HG02642 (cell line): ENCODE data around the gene CIAO3.

Experiments used
- ATAC-seq: cut with Tn5 transposase; IDR thresholded peaks from one replicate; pipeline ENCODE4 v1.9.1; 2021; ENCODE audit warnings: mild to moderate bottlenecking; ENCODE audit not compliant: unreplicated experiment, poor library complexity

CIAO3 gene

DNA sequence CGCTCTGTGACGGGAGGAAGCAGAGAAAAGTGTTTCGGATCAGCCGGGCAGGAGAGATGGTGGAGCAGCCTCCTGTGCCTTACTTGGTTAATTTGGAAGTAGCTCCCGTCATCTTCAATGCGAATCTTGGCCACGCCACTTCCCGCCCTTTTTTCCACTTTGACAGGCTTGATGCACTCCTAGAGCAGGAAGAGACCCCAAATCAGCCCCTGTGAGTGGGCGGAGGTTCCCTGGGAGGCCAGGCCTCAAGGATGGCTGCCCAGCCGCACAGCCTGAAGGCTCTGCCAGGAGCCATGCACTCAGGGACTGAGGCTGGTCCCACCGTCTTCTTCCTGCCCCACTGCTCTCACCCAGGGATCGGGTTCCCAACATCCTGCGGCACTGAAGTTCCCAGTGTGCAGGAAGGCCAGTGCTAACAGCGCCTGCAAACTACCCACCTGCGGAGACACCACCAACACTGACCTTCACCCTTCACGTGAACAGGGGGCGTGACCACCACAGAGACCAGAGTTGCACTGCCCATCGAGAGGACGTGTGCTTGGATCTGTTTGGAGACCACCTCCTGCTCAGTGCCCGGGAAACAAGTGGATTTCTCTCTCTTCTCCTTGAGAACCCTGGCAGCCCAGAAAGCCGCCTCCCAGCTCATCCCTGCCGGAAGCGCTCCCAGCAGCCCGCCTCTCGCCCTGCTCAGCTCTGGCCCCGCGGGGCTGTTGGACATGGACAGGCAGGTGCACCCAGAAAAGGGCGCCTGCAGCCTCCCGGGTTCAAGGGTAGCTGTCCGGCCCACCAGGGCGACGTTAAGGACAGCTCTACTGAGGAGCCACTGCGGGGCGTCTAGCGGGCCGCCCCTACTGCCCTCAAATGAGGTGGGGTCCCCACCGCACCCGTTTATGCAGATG, 988 bp downstream of the CIAO3 start:
- no peak for ATAC-seq

DNA sequence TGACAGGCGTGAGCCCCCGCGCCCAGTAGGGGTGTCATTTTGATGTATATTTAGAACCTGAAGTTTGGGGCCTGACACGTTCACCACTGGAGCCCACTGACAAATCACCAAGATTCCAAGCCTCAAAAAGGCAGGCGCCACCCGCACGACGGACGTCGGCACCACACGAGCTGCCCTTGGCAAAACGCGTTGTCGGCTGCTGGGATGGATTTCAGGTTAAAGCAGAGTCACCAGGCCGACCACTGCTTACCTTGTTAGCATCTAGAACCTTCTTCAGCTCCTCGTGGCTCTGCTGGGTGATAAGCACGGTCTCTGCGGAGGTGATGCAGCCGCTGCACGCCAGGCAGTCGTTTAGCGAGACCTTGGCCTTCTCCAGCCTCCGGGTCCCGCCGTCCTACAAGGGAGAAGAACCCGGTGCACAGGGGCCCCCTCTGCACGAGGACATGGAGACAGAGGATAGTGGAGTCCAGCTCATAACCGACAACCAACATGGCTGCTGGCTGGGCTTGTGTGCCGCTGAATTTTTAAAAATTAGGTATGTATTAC, 3.8 kb downstream of the CIAO3 start:
- no peak for ATAC-seq

DNA sequence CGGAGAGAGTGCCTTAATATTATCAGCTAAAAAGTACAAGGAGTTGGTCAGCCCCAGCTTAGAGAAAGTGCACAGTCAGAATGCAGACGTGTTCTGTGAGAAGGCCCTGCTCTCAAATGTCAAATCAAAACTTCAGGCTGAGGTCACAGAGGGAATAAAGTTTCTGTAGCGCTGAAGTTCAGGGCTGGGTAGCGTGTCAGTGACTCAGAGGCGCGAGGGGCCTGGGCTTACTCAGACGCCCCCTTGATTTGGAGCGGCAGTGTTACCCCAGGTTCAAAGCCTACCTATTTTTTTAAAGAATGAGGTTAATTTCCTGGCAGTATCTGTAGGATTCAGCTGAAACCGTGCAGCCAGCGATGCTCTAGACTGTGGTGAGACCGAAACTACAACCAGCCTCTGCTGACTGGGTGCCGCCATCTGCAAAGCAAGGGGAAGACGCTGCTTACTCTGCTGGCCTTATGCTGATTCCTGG, 4.8 kb downstream of the CIAO3 start:
- ATAC-seq: no peak

DNA sequence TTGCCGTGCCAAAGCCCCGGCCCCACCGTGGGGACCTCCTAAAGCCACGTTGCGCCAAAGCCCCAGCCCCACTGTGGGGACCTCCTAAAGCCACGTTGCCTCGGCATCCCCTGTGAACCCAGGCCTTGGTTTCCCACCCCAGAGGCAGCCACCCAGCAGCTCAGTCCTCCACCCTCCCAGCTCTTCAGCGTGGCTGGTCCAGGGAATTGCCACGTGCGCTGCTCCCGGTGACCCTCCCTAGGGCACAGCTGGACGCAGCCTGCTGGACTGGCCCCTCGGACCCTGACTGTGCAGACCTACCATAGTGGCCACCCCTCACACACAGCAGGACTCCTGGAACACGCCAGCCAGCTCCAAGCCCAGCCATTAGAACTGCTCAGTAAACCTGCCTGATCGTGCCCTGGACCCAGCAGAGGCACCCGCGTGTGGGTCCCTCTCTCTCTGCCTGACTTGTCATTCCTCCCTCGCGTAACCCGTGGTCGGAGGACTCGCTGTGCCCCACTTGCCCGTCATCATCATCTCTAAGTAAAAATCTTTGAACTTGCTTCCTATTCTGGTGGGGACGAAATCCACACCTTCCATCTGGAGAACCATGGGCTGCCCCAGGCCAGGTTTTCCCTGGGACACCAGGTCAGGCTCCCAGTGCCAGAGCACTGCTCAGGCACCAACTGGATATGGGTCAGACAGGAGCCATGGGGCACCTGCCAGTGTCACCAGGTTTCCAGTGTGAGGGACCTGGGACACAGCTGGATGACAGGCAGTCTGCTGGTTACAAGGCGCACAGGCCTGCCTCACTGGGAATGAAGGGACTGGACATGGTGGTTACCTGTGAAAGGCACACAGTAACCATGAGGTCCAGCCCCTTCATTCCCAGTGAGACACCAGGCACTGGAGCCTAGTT, 5.6 kb downstream of the CIAO3 start:
- ATAC-seq: no peak

DNA sequence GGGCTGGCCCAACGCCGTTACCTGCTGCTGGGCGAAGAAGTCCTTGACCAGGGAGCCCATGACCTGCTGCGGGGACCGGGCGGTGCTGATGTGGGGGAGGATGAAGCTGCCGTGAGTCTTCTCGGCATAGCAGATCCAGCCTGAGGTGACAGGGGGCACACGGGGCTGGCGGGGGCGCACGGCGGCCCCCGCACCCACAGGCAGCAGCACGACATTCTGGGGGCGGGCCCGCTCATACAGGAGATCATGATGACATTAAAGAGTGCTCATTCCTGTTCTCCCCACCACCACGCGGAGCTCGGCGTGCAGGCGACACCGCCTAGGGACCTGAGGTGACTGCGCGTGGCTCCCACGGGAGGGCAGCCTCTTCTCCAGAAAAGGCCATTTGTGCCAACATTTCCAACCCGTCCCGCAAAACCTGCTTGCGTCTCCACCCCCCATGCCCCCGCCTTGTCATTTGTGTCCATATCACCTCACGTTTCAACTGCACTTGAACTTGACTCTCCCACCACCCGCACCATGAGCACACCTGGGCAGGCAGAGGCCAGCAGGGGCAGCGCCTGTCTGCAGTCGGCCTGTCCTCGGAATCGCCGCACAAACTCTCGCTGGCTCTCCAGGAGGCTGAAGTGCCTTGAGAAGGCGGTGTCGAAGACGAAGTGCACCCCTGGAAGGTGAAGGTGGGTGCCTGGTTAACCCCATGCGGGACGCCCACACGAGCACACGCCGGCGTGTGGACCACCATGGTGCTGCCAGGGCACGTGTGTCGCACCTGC, 6.4 kb downstream of the CIAO3 start:
- no peak for ATAC-seq

DNA sequence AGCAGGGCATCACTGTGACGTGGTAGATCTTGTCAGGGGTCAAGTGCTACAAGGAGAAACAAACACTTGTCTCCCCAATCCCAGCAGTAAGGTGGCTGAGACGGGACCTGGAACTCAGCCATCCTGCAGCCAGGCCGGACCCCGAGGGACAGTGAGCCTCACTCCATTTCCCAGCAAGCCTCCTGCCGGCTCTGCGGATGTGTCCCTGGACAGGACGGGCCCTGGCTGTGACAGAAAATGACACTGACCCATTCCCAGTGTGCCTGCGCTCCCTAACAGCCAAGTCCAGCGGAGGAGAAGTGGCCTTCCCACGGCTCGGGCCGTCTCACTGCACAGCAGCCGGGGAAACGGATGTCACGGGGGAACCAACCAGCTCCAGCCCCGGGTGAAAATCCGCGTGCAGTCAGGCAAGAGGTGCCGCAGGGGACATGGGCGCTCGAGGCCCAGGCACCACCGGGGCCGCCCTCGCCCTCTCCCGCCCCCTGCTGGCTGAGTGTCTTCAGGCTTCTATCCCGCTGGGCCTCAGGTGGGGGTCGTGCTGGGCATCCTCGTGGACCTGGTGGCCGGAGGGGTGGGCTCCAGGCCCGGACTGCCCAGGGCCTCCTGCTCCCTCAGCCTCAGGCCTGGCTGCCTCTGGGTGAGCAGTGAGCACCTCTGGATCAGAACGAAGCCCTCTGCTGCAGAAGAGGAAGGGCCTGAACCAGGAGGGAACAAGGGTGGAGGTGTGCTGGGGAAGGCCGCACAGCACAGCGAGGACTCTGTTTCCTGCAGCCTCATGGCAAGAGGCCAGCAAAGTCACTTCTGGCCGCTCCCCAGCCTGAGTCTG, 7.2 kb downstream of the CIAO3 start:
- ATAC-seq: no peak

DNA sequence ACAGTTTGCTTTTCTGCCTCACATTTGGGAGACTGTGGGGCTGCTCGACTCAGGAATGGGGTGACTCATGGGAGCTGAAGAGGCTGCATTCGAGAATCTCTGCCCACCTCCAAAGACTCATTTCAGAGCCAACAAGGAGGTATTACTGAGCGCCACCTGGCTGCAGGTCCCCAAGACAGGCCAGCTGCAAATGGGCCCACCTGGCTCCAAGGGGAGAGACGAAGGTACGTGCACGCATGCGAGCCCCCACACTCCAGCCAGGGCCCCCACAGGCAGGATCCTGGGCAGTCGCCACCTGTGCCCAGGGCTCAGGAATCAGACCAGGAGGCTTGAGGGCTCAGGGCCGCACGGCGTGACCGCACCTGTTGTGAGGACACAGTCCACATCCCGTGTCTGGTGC, 7.9 kb downstream of the CIAO3 start:
- ATAC-seq: no peak

DNA sequence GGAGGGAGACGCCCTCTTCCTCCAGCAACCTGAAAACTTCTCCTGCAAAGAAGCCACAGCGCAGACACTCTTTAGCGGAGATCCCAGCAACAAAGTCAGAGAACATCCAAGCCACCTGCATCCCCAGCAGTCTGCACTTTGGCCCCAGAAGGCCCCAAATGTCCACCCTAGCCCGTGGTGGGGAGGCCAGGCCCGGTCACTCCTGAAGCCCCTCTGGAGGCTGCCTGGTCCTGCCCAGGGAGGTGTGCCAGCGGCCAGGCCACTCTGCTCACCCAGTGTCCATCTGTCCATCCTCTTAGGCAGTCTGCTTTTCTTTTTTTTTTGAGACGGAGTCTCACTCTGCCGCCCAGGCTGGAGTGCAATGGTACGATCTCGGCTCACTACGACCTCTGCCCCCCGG, 8.5 kb downstream of the CIAO3 start:
- no peak for ATAC-seq

DNA sequence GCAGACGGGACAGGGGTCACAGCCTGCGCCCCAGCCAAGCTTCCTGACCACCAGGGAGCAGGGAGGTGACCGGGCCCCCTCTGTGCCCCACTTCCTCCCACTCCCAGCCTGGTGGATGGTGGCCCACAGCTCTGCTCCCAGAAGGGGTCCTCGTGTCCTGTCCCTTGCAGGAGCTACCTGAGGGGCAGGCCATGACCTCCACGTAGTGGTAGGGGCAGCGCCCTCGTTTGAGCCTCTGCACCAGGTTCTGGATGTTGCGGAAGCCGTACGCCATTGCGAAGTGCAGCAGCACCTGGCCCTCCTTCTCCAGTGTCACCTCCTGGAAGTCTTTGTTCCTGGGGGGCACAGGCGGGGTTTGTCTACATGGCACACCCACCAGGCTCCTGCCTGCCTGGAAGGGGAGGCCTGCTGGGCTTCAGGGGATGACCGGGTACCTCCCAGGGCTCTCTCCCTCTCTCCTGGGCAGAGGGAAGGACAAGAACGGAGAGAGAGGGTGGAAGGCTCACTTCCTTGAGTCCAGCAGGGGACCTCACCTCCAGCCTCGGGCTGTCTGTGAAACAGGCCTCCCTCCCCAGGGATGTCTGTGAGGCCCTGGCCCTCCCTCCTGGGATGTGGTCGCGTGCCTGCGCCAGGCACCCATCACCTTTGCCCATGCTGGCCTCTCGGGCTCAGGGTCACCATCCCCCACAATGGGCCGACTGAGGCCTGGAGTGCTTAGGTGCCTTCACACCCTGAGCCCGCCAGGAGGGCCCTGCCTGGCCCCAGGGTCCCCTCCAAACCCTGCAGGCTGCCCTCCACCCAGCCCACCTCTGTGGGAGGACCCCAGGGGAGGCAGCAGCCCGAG, 9.9 kb downstream of the CIAO3 start:
- no peak for ATAC-seq

DNA sequence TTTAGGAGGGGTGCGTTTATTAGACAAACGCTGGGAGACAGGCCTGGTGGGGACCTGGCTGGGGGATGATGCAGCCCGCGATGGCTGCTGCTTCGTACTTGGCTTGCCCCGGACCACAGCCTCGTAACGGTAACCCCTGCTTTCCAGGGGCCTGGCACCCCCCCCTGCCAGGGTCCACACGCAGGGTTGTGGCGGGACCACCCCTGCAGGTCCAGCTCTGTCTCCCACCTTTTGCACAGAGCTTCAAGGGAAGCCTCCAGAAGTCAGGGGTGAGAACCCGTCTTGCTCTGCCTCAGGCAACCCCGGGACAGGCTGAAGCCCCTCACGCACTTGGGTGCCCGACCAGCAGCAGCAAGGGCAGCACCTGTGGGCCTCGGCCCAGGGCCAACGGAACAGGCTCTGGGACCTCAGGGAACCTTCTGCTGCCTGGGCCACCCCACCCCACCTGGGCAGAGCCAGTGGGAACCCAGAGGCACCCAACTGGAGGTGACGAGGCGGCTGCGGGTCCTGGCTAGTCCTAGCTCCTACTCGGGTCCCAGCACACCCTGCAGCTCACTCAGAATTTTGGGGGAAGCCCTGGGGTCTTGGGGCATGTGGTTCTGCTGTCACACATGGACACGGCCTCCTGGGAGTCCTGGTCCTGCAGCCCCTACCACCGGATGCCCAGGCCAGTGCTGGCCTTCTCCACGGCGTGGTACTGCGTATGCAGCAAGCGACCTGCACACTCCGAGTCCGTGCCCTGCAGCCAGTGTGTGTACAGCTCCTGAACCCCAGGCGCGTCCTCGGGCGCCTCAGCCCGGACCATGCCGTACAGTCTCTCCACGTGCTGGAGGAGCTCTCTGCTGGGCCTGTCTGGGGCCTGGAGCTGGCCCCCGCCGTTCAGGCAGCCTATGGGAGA, 10.8 kb downstream of the CIAO3 start:
- ATAC-seq: no peak

DNA sequence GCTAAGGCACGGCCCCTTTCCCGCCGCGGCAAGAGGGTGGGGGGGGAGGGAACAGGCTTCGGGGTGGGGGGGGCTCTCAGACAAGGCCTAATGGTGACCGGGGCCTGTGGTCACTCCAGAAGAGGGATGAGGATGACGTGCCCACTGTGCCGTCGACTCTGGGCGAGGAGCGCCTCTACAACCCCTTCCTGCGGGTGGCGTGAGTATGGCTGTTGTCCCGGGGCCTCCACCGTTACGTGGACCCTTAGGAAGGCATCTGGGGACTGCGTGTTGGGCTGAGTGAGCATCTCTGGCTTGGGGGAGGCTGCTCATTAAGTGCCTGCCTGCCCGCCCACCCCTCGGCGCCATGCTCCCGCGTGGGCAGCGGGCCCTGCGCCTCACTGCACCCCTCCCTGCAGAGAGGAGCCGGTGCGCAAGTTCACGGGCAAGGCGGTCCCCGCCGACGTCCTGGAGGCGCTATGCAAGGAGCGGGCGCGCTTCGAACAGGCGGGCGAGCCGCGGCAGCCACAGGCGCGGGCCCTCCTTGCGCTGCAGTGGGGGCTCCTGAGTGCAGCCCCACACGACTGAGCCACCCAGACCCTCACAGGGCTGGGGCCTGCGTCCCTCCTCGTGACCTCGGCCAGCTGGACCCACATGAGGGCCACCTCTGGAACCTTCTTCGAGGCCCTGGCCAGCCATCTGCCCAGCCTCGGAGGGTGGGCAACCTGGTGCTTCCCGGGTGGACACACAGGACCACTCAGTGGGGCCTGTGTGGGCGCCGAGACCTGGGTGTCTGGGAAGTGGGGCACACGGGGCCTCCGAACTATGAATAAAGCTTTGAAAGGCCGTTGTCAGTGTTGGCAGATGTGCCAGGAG, 11.7 kb downstream of the CIAO3 start:
- ATAC-seq: no peak

DNA sequence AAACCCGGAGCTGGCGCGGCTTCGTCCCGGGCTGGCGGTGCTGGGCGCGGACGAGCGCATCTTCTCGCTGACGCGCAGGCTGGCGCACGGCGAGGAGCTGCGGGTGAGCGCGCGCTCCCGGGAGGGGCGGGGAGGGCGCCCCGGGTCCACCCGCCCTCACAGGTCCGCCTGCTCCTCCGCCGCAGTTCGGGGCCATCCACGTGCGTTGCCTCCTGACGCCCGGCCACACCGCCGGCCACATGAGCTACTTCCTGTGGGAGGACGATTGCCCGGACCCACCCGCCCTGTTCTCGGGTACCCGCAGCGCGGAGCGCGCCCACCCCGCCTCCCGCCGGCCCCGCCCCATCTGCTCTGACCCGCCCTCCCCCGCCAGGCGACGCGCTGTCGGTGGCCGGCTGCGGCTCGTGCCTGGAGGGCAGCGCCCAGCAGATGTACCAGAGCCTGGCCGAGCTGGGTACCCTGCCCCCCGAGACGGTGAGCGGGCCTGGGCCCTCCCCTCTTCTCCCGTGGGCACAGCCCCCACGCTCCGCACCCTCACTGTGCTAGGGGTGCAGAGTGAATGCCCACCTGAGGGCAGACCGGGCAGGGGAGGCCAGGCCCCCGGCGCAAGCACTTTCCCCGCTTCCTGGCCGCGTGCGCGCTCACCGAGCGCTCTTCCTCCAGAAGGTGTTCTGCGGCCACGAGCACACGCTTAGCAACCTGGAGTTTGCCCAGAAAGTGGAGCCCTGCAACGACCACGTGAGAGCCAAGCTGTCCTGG, 12.5 kb downstream of the CIAO3 start:
- no peak for ATAC-seq

DNA sequence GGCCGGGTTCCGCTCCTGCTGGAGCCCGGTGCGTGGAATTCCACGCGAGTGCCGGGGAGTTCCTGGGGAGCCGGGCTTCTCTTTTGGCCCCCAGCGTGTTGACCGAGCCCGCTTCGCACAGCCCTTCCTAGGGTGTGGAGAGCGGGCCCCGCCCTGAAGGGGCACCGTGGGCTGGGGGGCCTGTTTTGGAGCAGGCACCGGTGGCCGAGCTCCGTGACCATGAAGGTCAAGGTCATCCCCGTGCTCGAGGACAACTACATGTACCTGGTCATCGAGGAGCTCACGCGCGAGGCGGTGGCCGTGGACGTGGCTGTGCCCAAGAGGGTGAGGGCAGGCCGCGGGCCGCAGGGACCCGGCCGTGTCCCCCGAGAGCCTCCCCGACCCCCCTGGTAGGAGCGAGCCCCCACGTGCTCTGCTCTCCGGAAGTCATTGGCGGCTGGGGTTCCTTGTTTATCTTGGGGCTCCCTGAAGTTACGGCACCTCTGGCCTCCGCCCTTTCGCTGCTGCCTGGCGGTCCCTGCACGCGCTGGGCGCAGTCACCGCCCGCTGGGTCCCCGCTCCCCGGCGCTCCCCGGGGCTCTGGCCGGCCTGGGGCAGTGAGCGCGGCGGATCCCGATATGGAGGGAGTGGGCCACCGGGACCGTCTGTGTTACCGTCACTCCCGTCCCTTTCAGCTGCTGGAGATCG, 13.4 kb downstream of the CIAO3 start:
- ATAC-seq: no peak

DNA sequence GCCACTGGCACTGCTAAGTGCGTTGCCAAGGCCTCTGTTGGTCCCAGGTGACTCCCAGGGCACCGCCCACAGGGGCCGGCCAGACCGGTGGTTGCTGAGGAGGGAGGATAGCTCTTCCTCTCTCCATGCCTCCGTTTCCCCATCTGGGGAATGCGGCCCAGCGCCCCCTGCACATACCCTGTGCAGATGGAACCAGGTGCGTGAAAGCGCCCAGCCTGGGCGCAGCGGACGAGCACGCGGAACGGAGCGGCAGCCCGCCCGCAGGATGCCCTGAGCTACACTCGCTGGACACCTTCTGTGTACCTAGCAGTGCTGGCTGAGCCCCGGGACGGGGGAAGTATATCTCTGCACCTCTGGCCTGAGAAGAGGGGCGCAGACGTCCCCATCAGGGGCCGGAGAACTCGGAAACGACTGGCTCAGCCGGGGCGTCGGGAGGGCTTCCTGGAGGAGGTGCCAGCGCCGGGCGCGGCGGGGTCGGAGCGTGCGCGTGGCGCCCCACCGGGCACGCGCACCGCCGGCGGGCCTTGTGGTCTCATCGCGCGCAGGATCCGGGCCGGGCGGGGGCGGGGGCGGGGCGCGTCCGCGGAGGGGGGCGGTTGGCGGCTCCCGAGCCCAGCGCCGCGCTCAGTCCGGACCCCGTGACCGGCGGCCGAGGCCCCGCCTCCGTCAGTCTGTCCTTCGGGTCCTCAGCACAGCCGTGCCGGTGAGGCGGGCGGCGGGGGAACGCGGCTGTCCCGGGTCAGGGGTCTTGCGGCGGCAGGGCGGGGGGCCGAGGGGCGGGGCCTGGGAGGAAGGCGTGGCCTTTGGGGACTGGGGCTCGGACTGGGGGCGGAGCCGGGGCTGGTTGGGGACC, 14.1 kb downstream of the CIAO3 start, which contains the start of the genes CCDC78 and HAGHL:
TSS of gene CCDC78 (minus strand) at position 6 of the 853 bp plus-strand sequence. CDS start 76 bp downstream, outside the sequence.
TSS of gene HAGHL (plus strand) at position 669 of the 853 bp plus-strand sequence. CDS start 404 bp downstream, outside the sequence.
- ATAC-seq: no peak
